LNCAP (cell line): ENCODE data around the gene MTERF2.

Experiments used
- TF ChIP-seq, protein P1 (sequence below): fragments of 450-650 bp; IDR thresholded peaks from 2 replicates; pipeline ENCODE4 v1.5.1; 2017; ENCODE audit warnings: mild to moderate bottlenecking

MTERF2 gene, protein sequence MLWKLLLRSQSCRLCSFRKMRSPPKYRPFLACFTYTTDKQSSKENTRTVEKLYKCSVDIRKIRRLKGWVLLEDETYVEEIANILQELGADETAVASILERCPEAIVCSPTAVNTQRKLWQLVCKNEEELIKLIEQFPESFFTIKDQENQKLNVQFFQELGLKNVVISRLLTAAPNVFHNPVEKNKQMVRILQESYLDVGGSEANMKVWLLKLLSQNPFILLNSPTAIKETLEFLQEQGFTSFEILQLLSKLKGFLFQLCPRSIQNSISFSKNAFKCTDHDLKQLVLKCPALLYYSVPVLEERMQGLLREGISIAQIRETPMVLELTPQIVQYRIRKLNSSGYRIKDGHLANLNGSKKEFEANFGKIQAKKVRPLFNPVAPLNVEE

DNA sequence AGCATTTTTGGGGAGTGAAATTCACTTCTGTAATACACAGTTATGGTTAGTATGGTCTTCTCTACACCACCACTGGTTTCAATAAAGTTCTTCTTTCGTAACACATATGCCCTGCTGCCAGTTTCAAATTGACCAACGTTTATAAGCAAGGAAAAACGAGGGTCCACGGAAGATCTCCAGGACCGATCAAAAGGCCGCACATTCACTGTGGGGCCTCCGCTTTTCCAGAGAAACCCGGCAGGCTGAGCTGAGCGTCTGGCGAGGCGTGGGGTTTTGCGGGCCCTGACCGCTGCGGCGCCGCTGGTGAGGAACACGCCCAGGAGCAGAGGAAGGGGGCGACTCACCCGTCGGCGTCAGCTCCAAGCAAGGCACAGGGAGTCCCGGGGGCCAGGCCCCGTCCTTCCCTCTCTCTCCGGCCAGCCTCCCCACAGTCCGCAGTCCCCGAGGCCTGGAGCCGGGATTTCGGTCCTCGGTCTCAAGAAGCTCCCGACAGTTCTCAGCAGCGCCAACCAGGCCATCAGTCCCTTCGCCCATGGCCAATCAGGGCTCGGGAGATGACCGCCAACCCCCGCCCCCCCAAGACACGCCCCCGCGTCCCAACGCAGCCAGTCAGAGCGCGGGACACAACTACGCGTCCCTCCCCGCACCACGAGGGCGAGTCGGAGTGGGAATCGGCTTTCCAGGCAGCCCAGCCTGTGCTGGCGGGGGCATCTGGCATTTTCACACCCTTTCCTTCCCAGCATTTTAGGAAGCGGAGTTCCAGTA lies at the start of gene MTERF2:
Gene MTERF2, minus strand, starts transcription at position 522 of the 765 bp plus-strand sequence. CDS start 8,432 bp downstream, outside the sequence.
- TF ChIP-seq, protein P1, sequence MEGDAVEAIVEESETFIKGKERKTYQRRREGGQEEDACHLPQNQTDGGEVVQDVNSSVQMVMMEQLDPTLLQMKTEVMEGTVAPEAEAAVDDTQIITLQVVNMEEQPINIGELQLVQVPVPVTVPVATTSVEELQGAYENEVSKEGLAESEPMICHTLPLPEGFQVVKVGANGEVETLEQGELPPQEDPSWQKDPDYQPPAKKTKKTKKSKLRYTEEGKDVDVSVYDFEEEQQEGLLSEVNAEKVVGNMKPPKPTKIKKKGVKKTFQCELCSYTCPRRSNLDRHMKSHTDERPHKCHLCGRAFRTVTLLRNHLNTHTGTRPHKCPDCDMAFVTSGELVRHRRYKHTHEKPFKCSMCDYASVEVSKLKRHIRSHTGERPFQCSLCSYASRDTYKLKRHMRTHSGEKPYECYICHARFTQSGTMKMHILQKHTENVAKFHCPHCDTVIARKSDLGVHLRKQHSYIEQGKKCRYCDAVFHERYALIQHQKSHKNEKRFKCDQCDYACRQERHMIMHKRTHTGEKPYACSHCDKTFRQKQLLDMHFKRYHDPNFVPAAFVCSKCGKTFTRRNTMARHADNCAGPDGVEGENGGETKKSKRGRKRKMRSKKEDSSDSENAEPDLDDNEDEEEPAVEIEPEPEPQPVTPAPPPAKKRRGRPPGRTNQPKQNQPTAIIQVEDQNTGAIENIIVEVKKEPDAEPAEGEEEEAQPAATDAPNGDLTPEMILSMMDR = no peak

DNA sequence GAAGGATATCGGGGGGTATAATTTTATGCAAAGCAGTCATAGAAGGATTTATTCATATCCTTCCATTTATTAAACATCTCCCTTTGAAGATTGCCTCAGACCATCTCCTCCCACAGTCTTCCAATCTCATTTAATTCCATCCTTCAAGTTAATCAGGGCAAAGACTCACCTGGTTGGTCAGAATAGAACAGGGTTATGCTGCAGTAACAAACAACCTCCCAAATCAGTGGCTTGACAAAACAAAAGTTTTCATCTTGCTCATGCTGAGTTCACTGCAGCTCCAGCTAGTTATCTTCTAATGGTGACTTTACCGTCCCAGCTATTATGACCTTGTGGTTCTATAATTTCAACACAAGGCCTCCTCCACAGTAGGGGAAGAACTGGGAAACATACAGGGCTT lies 48.8 kb upstream of the MTERF2 start:
- TF ChIP-seq, protein P1 = no peak

DNA sequence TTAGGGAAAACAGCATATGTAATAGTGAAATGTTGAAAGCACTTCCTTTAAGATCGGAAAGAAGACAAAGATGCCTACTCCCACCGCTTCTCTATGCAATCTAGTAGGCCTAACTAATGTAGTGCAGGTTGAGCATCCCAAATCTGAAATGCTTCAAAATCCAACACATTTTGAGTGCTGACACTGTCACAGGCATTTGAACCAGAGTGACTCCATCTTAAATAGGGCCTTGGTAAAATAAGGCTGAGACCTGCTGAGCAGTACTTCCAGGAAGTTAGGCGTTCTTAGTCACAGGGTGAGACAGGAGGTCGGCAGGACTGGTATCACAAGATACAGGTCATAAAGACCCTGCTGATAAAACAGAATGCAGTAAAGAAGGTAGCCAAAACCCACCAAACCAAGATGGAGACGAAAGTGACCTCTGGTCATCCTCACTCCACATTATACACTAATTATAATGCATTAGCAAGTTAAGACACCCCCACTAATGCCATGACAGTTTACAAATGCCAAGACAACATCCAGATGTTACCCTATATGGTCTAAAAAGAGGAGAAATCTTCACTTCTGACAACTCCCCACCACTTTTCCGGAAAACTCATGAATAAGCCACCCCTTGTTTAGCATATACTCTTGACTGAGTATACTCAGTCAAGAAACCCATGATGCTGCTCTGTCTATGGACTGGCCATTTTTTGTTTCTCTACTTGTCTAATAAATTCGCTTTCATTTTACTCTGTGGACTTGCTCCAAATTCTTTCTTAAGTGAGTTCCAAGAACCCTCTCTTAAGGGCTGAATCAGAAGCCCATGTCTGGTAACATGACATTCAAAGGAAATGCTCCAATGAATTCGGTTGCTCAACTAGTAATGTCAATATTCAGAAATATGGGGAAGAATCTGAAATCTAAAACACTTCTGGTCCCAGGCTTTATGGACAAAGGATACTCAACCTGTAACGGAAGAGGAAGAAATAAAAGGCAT lies 47.1 kb upstream of the MTERF2 start:
- TF ChIP-seq, protein P1 = no peak

DNA sequence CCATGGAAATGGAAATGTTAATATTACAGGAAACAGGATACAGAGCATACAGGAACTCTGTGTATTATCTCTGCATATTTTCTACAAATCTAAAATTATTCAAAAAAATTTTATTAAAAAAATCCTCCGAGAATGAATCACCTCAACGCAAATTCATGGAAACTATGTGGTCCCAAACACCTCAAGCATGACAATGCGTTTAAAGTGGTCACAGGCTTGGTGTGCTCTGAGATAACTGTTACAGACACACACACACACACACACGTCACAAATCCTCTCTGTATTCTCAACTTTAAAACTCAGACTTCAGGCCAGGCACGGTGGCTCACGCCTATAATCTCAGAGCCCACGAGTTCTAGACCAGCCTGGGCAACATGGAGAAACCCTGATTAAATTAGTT lies 45.3 kb upstream of the MTERF2 start:
- TF ChIP-seq, protein P1 = no peak

DNA sequence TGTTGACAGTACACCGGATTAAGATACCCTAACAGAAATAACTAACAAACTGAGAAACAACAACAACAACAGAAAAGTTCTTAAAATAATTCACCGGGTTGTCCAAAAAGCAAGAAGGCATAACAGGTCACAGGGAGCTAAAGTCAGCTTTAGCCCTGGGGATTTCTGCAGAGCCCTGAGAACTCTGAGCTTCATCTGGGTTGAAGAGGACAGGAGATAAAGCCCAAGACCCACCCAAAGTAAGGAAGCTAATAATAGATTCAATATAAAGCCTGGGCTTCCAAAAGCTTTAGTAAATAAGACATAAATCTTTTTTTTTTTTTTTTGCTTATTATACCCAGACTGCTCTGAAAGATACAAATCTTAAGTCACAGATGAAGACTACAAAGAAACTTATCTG lies 44.1 kb upstream of the MTERF2 start:
- TF ChIP-seq, protein P1 = no peak

DNA sequence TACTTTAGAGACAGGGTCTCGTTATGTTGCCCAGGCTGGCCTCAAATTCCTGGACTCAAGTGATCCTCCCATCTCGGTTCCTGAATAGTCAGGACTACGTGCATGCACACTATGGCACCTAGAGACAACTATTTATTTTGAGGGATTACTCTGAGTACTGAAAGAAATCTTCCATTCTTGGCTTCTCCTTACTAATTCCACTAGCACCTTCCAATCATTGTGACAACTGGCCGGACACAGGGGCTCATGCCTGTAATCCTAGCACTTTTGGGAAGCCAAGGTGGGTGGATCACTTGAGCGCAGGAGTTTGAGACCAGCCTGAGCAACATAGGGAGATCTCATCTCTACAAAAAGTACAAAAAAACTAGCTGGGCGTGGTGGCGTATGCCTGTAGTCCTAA lies 42.1 kb upstream of the MTERF2 start:
- TF ChIP-seq, protein P1 = no peak

DNA sequence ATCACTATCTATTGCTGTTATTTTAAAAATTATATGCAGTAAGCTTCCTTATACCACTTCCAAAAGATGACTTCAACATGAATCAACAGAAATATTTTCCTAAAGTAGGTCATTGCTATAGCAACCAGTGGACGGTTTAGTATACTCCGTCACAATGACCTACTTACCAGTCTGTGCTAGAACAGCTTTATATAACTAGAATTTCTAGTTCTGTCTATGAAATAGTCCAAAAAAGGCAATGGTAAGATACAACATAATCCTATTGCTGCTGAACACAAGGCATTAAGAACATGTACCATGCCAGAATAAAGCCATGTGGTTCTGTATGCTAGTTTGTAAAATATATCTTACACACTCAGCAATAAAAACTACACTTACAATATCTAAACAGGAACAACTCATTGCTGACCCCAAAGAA lies 40.7 kb upstream of the MTERF2 start:
- TF ChIP-seq, protein P1 = no peak
